ENCODE data around the gene KCNH5. TPM values are rescaled to one million over a fixed set of nuclear protein-coding genes. Genes with fewer than 3 reads are reported as not detected.
A peak's percentile ranks its signal among the peaks of the same experiment; 100 is the strongest.

Gene KCNH5
- total and polyA plus RNA-seq, 2 of the 13 experiments (the other 11 are each of a cell fraction or from before 2014, with no cell fraction given) = not detected

DNA sequence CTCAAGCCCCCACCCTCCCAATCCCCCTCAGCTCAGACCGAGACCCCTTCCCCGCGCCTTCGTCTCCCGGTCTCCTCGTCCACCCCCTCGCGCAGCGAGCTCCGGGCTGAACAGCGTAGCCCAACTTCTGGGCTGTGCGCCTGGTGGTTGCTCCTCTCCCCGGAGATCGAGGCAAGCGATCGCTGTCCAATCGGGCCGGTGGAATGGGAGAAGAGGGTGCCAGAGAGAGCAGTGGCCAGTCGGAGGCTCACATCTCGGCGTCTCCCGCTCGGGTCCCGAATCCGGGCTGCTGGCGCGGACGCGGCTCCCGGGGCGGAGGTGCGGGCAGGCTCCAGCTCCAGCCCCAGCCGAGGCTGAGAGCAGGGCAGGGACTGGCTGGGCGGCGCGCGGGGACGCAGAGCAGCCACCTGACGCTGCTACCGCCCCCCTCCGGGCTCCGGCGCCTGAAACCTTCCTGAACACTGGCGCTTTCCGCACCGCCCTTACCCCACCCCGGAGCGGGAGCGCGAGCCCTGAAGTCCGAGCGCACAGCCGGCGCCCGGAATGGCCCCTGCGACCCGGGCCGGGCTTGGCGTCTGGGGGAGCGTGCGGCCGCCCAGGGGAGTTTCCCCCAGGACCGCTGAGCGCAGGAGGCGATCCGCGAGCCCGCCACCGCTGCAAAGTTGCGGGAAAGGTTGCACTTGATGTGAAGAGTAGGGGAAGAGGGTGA is 508 bp upstream of the KCNH5 start (continued):
- TF ChIP-seq ZNF850 (CRISPR knock-in tag; conservative IDR thresholded peaks at IDR 0.05) (0 out of 2 replicates have a peak, but pooled peaks have one; percentile 31), ZSCAN31 (CRISPR knock-in tag; IDR thresholded peaks at IDR 0.05; ENCODE audit: low read depth) (no peak), HNRNPL (IDR thresholded peaks at IDR 0.05; ENCODE audit: low read depth, low read length) (no peak), POLR2G (IDR thresholded peaks at IDR 0.05; ENCODE audit: low read depth, low read length) (no peak), NFE2L2 (IDR thresholded peaks at IDR 0.05; ENCODE audit: low read length) (no peak), NKX3-1 (CRISPR knock-in tag; IDR thresholded peaks at IDR 0.05) (no peak), ZNF468 (CRISPR knock-in tag; IDR thresholded peaks at IDR 0.05) (no peak), IRF2 (CRISPR knock-in tag; IDR thresholded peaks at IDR 0.05) (no peak), ZNF274 (CRISPR knock-in tag; IDR thresholded peaks at IDR 0.05) (peak; percentile 66; the same call in 1 of the 2 replicates), KLF6 (CRISPR knock-in tag; IDR thresholded peaks at IDR 0.05) (no peak), IKZF1 (IDR thresholded peaks at IDR 0.05) (no peak), ZNF232 (CRISPR knock-in tag; IDR thresholded peaks at IDR 0.05; ENCODE audit: borderline replicate concordance) (no peak), ZNF546 (CRISPR knock-in tag; conservative IDR thresholded peaks at IDR 0.05) (0 out of 2 replicates have a peak, but pooled peaks have one; percentile 23), PITX1 (CRISPR knock-in tag; IDR thresholded peaks at IDR 0.05) (no peak), FOXP1 (IDR thresholded peaks at IDR 0.05) (no peak), FOXP1 (CRISPR knock-in tag; IDR thresholded peaks at IDR 0.05) (no peak), ATF7-NPFF (CRISPR knock-in tag; IDR thresholded peaks at IDR 0.05; ENCODE audit: low read depth) (no peak), YY1 (IDR thresholded peaks at IDR 0.05; ENCODE audit: insufficient read depth, insufficient replicate concordance, low read depth, low read length) (no peak), ZNF878 (CRISPR knock-in tag; IDR thresholded peaks at IDR 0.05) (no peak), ZNF773 (CRISPR knock-in tag; IDR thresholded peaks at IDR 0.05; ENCODE audit: borderline replicate concordance) (no peak), GTF2F1 (IDR thresholded peaks at IDR 0.05; ENCODE audit: low read length) (no peak), ZMYM3 (CRISPR knock-in tag; IDR thresholded peaks at IDR 0.05) (no peak), PLSCR1 (CRISPR knock-in tag; IDR thresholded peaks at IDR 0.05; ENCODE audit: borderline replicate concordance) (no peak), TP53 (CRISPR knock-in tag; conservative IDR thresholded peaks at IDR 0.05) (no peak), FOXM1 (CRISPR knock-in tag; IDR thresholded peaks at IDR 0.05) (no peak), ZSCAN29 (CRISPR knock-in tag; conservative IDR thresholded peaks at IDR 0.05) (0 out of 2 replicates have a peak, but pooled peaks have one; percentile 49), RNF2 (conservative IDR thresholded peaks at IDR 0.05; ENCODE audit: low read depth) (no peak), KDM5A (IDR thresholded peaks at IDR 0.05; ENCODE audit: borderline replicate concordance, low read length) (no peak), GATAD1 (CRISPR knock-in tag; IDR thresholded peaks at IDR 0.05) (no peak)
- TF ChIP-seq, protein P1, sequence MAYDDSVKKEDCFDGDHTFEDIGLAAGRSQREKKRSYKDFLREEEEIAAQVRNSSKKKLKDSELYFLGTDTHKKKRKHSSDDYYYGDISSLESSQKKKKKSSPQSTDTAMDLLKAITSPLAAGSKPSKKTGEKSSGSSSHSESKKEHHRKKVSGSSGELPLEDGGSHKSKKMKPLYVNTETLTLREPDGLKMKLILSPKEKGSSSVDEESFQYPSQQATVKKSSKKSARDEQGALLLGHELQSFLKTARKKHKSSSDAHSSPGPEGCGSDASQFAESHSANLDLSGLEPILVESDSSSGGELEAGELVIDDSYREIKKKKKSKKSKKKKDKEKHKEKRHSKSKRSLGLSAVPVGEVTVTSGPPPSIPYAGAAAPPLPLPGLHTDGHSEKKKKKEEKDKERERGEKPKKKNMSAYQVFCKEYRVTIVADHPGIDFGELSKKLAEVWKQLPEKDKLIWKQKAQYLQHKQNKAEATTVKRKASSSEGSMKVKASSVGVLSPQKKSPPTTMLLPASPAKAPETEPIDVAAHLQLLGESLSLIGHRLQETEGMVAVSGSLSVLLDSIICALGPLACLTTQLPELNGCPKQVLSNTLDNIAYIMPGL (CRISPR knock-in tag; IDR thresholded peaks at IDR 0.05; ENCODE audit: borderline replicate concordance in 1 of 2, low read depth in 1 of 2) = peak in 1 of 2 experiments; percentile 25; a peak in 1 of 4 replicates
- TF ChIP-seq, protein P2, sequence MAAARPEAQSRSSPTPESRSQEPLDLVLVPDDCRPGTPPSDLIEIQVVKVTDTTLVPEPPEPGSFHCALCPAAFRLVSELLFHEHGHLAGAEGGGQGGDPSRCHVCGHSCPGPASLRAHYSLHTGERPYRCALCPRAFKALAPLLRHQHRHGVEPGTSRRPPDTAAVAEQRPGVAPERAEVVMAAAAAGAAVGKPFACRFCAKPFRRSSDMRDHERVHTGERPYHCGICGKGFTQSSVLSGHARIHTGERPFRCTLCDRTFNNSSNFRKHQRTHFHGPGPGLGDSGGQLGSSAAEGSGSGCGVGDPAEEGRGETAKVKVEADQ (CRISPR knock-in tag; IDR thresholded peaks at IDR 0.05; ENCODE audit: borderline replicate concordance) = no peak
